IMR-90 (cell line): ENCODE data around the gene SLFN12. TPM values are rescaled to one million over a fixed set of nuclear protein-coding genes. Genes with fewer than 3 reads are reported as not detected.

Experiments
- ATAC-seq: fragments of 200-7000 bp; cut with Tn5 transposase; 2 replicates; pipeline ENCODE4 v1.9.1; 2020; ENCODE audit warnings: low read depth, mild to moderate bottlenecking, moderate library complexity
- BruUV-seq: library from RNA; stranded (reverse); fragments of 400-500 nt; replicated peaks from 2 replicates; lab custom pipeline; 2021; lab: Mats Ljungman, UMichigan
- CTCF ChIA-PET: fragments of 300-600 bp; formaldehyde crosslinking; extraction: SDS; loops from one replicate; lab custom pipeline; 2021; ENCODE audit warnings: antibody characterized with exemption; lab: Yijun Ruan, JAX
- POLR2A ChIA-PET: fragments of 300-600 bp; sonication (Branson Sonifier 250); formaldehyde crosslinking; loops from one replicate; lab custom pipeline; 2022; ENCODE audit warnings: antibody characterized with exemption; ENCODE audit not compliant: unreplicated experiment; lab: Charles Lee
- DNase-seq: peaks from one replicate; pipeline ENCODE4 v3.0.0; 2013
- H2AFZ ChIP-seq: replicated peaks from 2 replicates; pipeline ENCODE3; 2013; ENCODE audit warnings: low read length, mild to moderate bottlenecking; ENCODE audit not compliant: poor library complexity
- H2AK5ac ChIP-seq: 2 replicates; pipeline ENCODE4 v1.6.1; 2013; ENCODE audit warnings: low read depth, low read length, inconsistent platforms
- H2AK9ac ChIP-seq: replicated peaks from 2 replicates; pipeline ENCODE3; 2013; ENCODE audit warnings: mild to moderate bottlenecking, low read depth, low read length, moderate library complexity; ENCODE audit not compliant: poor library complexity
- H2BK120ac ChIP-seq: 2 replicates; pipeline ENCODE4 v1.6.1; 2013; ENCODE audit warnings: low read depth, low read length, inconsistent platforms
- H2BK15ac ChIP-seq: 3 replicates; pipeline ENCODE4 v1.6.1; 2013; ENCODE audit warnings: low read depth, low read length, inconsistent platforms
- H2BK20ac ChIP-seq: 2 replicates; pipeline ENCODE4 v1.6.1; 2013; ENCODE audit warnings: low read depth, mild to moderate bottlenecking, inconsistent platforms, low read length, moderate library complexity
- H2BK5ac ChIP-seq: 2 replicates; pipeline ENCODE4 v1.6.1; 2013; ENCODE audit warnings: mild to moderate bottlenecking, low read depth, low read length, inconsistent platforms; ENCODE audit not compliant: poor library complexity, severe bottlenecking
- H3K14ac ChIP-seq: replicated peaks from 2 replicates; pipeline ENCODE4 v1.6.1; 2013; ENCODE audit warnings: low read depth, low read length, inconsistent platforms
- H3K18ac ChIP-seq: 2 replicates; pipeline ENCODE4 v1.6.1; 2013; ENCODE audit warnings: low read depth, low read length, control low read depth
- H3K23ac ChIP-seq: 2 replicates; pipeline ENCODE4 v1.6.1; 2013; ENCODE audit warnings: low read depth, low read length, inconsistent platforms
- H3K27ac ChIP-seq: 2 replicates; pipeline ENCODE4 v1.5.1; 2013; ENCODE audit warnings: mild to moderate bottlenecking, control low read depth, low read length; ENCODE audit not compliant: insufficient read depth
- H3K27me3 ChIP-seq: 2 replicates; pipeline ENCODE4 v1.6.1; 2013; ENCODE audit warnings: low read length; ENCODE audit not compliant: control insufficient read depth, insufficient read depth
- H3K36me3 ChIP-seq: 2 replicates; pipeline ENCODE4 v1.6.1; 2013; ENCODE audit warnings: low read length, mixed read lengths; ENCODE audit not compliant: control insufficient read depth, insufficient read depth
- H3K4ac ChIP-seq: 2 replicates; pipeline ENCODE4 v1.6.1; 2013; ENCODE audit warnings: low read depth, low read length, inconsistent platforms
- H3K4me1 ChIP-seq: 2 replicates; pipeline ENCODE4 v1.6.1; 2013; ENCODE audit warnings: low read length, mixed read lengths; ENCODE audit not compliant: control insufficient read depth, insufficient read depth
- H3K4me2 ChIP-seq: 2 replicates; pipeline ENCODE4 v1.6.1; 2013; ENCODE audit warnings: low read depth, mild to moderate bottlenecking, control low read depth, low read length, moderate library complexity
- H3K4me3 ChIP-seq: 2 replicates; pipeline ENCODE4 v1.5.1; 2013; ENCODE audit warnings: low read depth, mild to moderate bottlenecking, control low read depth, low read length, moderate library complexity; ENCODE audit not compliant: insufficient read depth
- H3K56ac ChIP-seq: 2 replicates; pipeline ENCODE4 v1.6.1; 2013; ENCODE audit warnings: low read length, inconsistent platforms; ENCODE audit not compliant: insufficient read depth; ENCODE audit errors: extremely low read depth
- H3K79me1 ChIP-seq, 2 experiments: 2 replicates each; pipeline ENCODE4 v1.6.1; 2013; ENCODE audit warnings: low read length in 2 of 2, inconsistent platforms in 1 of 2, low read depth in 1 of 2
- H3K9ac ChIP-seq: 2 replicates; pipeline ENCODE4 v1.6.1; 2013; ENCODE audit warnings: low read depth, low read length, control low read depth
- H3K9me1 ChIP-seq: 2 replicates; pipeline ENCODE4 v1.6.1; 2013; ENCODE audit warnings: low read length, inconsistent platforms; ENCODE audit not compliant: insufficient read depth
- H3K9me3 ChIP-seq: 2 replicates; pipeline ENCODE4 v1.6.1; 2013; ENCODE audit warnings: low read length; ENCODE audit not compliant: control insufficient read depth, insufficient read depth
- H4K20me1 ChIP-seq: 2 replicates; pipeline ENCODE4 v1.6.1; 2013; ENCODE audit warnings: low read length, inconsistent platforms; ENCODE audit not compliant: insufficient read depth
- H4K5ac ChIP-seq: 2 replicates; pipeline ENCODE4 v1.6.1; 2013; ENCODE audit warnings: mild to moderate bottlenecking, low read depth, low read length, control low read depth
- H4K8ac ChIP-seq, 2 experiments: 2 replicates each; pipeline ENCODE4 v1.6.1; 2013; ENCODE audit warnings: low read depth in 2 of 2, low read length in 2 of 2, control low read depth in 1 of 2, inconsistent platforms in 1 of 2
- H4K91ac ChIP-seq: 2 replicates; pipeline ENCODE4 v1.6.1; 2013; ENCODE audit warnings: low read depth, low read length, inconsistent platforms; ENCODE audit not compliant: insufficient read depth
- CEBPB ChIP-seq: IDR thresholded peaks from 2 replicates; pipeline ENCODE4 v1.6.1; 2012; ENCODE audit warnings: low read depth, low read length, improper control_type of control experiment
- CTCF ChIP-seq: conservative IDR thresholded peaks from 2 replicates; pipeline ENCODE4 v1.5.1; 2012; ENCODE audit warnings: mild to moderate bottlenecking, low read depth, low read length, improper control_type of control experiment
- ELK1 ChIP-seq: fragments of 150-350 bp; IDR thresholded peaks from 2 replicates; pipeline ENCODE4 v1.6.1; 2016; ENCODE audit warnings: low read depth, mild to moderate bottlenecking, low read length, moderate library complexity, borderline replicate concordance
- MAFK ChIP-seq: IDR thresholded peaks from 2 replicates; pipeline ENCODE4 v1.6.1; 2012; ENCODE audit warnings: low read depth, low read length, improper control_type of control experiment
- MAZ ChIP-seq: IDR thresholded peaks from 2 replicates; pipeline ENCODE4 v1.6.1; 2012; ENCODE audit warnings: low read depth, mild to moderate bottlenecking, low read length, improper control_type of control experiment, moderate library complexity, borderline replicate concordance
- MXI1 ChIP-seq: IDR thresholded peaks from 2 replicates; pipeline ENCODE4 v1.6.1; 2012; ENCODE audit warnings: low read depth, mild to moderate bottlenecking, low read length, moderate library complexity, borderline replicate concordance
- POLR2A ChIP-seq: IDR thresholded peaks from 2 replicates; pipeline ENCODE4 v1.6.1; 2012; ENCODE audit warnings: mild to moderate bottlenecking, low read depth, low read length
- RAD21 ChIP-seq: IDR thresholded peaks from 2 replicates; pipeline ENCODE4 v1.6.1; 2012; ENCODE audit warnings: low read length, improper control_type of control experiment
- RCOR1 ChIP-seq: IDR thresholded peaks from 2 replicates; pipeline ENCODE4 v1.6.1; 2012; ENCODE audit warnings: mild to moderate bottlenecking, low read length, improper control_type of control experiment; ENCODE audit not compliant: insufficient replicate concordance
- USF2 ChIP-seq: fragments of 150-350 bp; IDR thresholded peaks from 2 replicates; pipeline ENCODE4 v1.6.1; 2017; ENCODE audit warnings: mild to moderate bottlenecking, antibody characterized with exemption, low read length, low read depth
- WGBS, 2 experiments: methylation state at CpG; one replicate each; pipeline versions ENCODE4 v1.1.5 to v1.1.7; 2013; ENCODE audit warnings: missing lambda C conversion rate in 2 of 2; ENCODE audit not compliant: insufficient read length in 1 of 2; ENCODE audit errors: extremely low coverage in 2 of 2; 5-methylcytosine and 5-hydroxymethylcytosine counted together
- dilution Hi-C: fragments of 300-500 bp; cut with HindIII; formaldehyde crosslinking; loops from one replicate; pipeline ENCODE4 v1.14.3; 2018; ENCODE audit warnings: low sequenced_read_pairs; ENCODE audit not compliant: unreplicated experiment
- in situ Hi-C: fragments of 300-500 bp; cut with MboI; formaldehyde crosslinking; loops from 3 replicates; pipeline ENCODE4 v1.14.3; 2019; ENCODE audit warnings: low sequenced_read_pairs, inconsistent platforms, mixed read lengths
- intact Hi-C: fragments of 100-400 bp; cut with micrococcal nuclease; formaldehyde crosslinking; loops from 2 replicates; pipeline ENCODE4 v1.10.0; 2022
- polyA plus RNA-seq, 3 experiments: library from polyadenylated mRNA; depleted of rRNA; stranded (reverse); fragments of >200 nt; gene quantifications; 2 replicates each; pipeline ENCODE4 v1.2.3, GENCODE V29; 2012; ENCODE audit warnings: low replicate concordance in 1 of 3
- total RNA-seq: library from RNA; depleted of rRNA; stranded (reverse); fragments of >200 nt; gene quantifications from 2 replicates; pipeline ENCODE4 v1.2.3, GENCODE V29; 2012

SLFN12 gene
- total and polyA plus RNA-seq, 2 of the 4 experiments (the other 2 are of a cell fraction), result 16.6 to 38.9 TPM

- intact Hi-C loops (no loop called here), dilution Hi-C loops (no loop called here), in situ Hi-C loops (no loop called here)
- no peak for ATAC-seq
- H4K8ac ChIP-seq, result no peak overlapping the region
- no peak overlapping the region for H3K23ac ChIP-seq
- H3K27me3 ChIP-seq, result no peaks in the 10 kb centered on the region
- H3K4me2 ChIP-seq, result no peak overlapping the region
- DNase-seq, result no peak
- TF ChIP-seq CEBPB, result no peak
- no peak for TF ChIP-seq CTCF
- TF ChIP-seq MAZ, result no peak
- no peak for TF ChIP-seq MAFK
- no peak for TF ChIP-seq RAD21
- TF ChIP-seq POLR2A, result no peak
- no peak for TF ChIP-seq ELK1
- no peak for TF ChIP-seq USF2
- no peak for TF ChIP-seq MXI1
- no peak for TF ChIP-seq RCOR1
- H3K9me1 ChIP-seq, result no peaks in the 10 kb centered on the region
- H2BK120ac ChIP-seq, result no peak overlapping the region
- no peaks in the 10 kb centered on the region for H4K20me1 ChIP-seq
- no peaks in the 10 kb centered on the region for H3K4me1 ChIP-seq
- no peak overlapping the region for H3K9ac ChIP-seq
- no peak overlapping the region for H2AFZ ChIP-seq
- H4K91ac ChIP-seq, result no peak overlapping the region
- H3K56ac ChIP-seq, result no peak overlapping the region
- no peak overlapping the region for H2BK5ac ChIP-seq
- H2AK9ac ChIP-seq, result no peak overlapping the region
- no peak overlapping the region for H2AK5ac ChIP-seq
- no peak overlapping the region for H3K14ac ChIP-seq
- no TSS peak for BruUV-seq
- H2BK15ac ChIP-seq, result no peak overlapping the region
- H2BK20ac ChIP-seq, result no peak overlapping the region
- ChIA-PET CTCF (interaction anchor here (0.6 to 0.9 kb wide), 2 partner anchors 26 to 202 kb away, joined by 3 to 4 read pairs; no protein-coding TSS in a partner anchor), POLR2A (no interaction called here)
- no peak overlapping the region for H4K5ac ChIP-seq
- 82% methylated on average over 6 of the region's 26 CpGs; no CpG with 5 or more reads in 1 of the 2 experiments for WGBS, 2 experiments
- no peaks in the 10 kb centered on the region for H3K9me3 ChIP-seq
- H3K36me3 ChIP-seq, result peaks cover 24% of the 10 kb centered on the region
- H3K4me3 ChIP-seq, result no peak overlapping the region
- no peak overlapping the region for H3K27ac ChIP-seq
- no peak overlapping the region for H3K4ac ChIP-seq
- no peak overlapping the region for H3K18ac ChIP-seq
- peaks cover 3 to 6% of the 10 kb centered on the region in 2 experiments; a peak in 3 of 4 replicates for H3K79me1 ChIP-seq
Observed at GRCh38 chr17:35407531-35407930, 24.8 kb downstream of the SLFN12 start.
